GM21619 (cell line): ENCODE results near the gene SOX2.
"Not testable (repeated sequence)": the region's sequence is repeated elsewhere in the genome, so short reads cannot be mapped to it uniquely, and the experiment has no call there.

Source experiments
- ATAC-seq: cut with Tn5 transposase; IDR thresholded peaks from one replicate; pipeline ENCODE4 v1.9.1; 2021; ENCODE audit not compliant: unreplicated experiment

The SOX2 gene

DNA sequence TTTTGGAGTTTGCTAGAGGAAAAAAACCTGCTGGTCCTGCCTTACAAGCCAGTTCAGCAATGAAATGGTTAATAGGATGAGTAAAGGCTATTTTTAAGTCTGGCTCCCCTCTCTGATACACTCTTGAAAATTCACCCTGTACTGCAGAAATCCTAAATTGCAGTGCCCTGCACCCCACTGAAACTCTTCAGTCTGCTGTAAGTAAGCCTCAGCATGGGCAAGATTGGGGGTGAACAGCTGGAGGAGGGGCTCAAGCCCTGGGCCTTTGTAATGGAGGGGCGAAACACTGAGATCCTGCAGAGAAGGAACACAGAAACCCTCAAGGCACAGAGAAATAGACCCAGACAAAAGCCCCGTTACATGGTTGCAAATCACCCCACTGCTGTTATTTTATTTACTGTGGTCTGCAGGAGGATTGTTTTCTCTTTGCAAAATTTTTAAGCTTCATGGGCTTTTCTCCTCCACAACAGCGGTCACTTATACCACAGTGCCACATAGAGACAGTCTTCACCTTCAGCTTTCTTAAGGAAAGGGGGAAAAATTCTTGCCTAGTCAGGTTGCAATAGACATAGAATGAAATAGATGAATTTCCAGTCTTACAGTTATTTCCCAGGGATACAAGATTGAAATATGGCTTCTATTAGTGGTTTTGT, 45.0 kb downstream of the SOX2 start:
- ATAC-seq, result no peak

DNA sequence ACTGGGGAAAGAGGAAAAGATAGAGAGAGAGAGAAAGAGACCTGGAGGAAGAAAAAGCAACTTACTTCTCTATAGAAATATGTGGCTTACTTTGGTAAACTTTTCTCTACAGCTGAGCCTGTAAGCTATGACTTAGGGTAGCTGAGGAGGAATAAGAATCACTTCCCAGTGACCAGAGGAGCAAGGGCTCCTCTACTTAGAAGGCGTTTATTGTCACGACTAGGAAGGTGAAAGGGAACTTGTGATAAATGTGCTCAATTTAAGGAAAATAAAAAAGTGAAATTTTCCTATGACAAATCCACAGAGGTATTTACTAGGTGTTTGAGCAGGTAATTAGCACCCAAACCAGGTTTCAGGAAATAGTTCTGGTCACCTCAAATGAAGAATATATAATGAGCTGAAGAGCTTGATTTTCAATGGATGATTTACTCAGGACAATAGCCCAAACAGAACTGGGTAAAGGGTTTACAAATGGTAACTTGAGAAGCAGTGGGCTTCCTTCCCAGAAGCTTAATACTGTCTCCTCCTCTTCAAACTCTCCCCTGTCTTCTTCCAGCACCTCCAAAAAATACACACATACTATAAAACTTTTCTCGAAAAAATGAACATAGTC, 46.1 kb downstream of the SOX2 start:
- no peak for ATAC-seq

DNA sequence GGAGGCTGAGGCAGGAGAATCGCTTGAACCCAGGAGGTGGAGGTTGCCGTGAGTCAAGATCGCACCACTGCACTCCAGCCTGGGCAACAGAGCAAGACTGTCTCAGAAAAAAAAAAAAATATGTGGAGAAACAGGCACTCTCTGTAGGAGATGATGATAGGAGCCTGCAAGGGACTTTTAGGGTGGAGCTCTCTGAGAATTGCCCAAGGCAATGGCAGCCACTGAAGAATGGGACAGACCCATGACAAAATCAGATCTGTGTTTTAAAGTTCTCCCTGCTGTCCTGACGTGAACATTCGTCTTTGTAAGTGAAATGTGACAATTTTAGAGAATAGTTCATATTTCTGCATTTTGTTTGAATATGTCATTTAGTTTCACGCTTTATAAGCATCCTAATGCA, 50.2 kb downstream of the SOX2 start:
- ATAC-seq, result no peak

DNA sequence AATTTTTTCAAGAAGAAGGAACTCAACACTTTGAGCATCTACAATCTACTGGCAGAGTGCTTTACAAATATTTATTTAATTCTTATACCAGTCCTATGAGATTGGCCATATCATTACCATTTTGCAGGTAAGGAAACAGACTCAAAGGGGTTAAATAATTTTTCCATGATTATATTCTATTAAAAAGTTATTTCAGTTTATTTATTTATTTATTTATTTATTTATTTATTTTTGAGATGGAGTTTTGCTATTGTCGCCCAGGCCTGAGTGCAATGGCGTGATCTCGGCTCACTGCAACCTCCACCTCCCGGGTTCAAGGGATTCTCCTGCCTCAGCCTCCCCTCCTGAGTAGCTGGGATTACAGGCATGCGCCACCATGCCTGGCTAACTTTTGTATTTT, 52.3 kb downstream of the SOX2 start:
- not testable (repeated sequence) for ATAC-seq
